Activated CD8-positive, alpha-beta T cell treated with anti-CD3 and anti-CD28 coated beads, Interleukin-2, amount 10 ng/mL, durations not matched to agents 7 days and 5 days (primary cell): ENCODE measurements around the gene NDUFAF3. TPM values are rescaled to one million over a fixed set of nuclear protein-coding genes. Genes with fewer than 3 reads are reported as not detected.

ENCODE experiments used
- ATAC-seq: fragments of 150-1000 bp; cut with Tn5 transposase; one replicate; pipeline ENCODE4 v1.10.0; 2021; ENCODE audit warnings: moderate library complexity
- CTCF ChIA-PET: fragments of 350-600 bp; sonication (Branson Sonifier 250); formaldehyde crosslinking; loops from one replicate; lab custom pipeline; 2021; ENCODE audit warnings: antibody characterized with exemption; lab: Charles Lee
- POLR2A ChIA-PET: fragments of 350-600 bp; sonication (Branson Sonifier 250); formaldehyde crosslinking; loops from one replicate; lab custom pipeline; 2021; ENCODE audit warnings: antibody characterized with exemption; lab: Charles Lee
- DNase-seq: peaks from one replicate; pipeline ENCODE4 v3.0.0-alpha.2; 2020
- H3K27ac Mint-ChIP-seq: one replicate; pipeline ENCODE4 v1.8.0; 2021; ENCODE audit warnings: mild to moderate bottlenecking, mixed read lengths
- H3K27me3 Mint-ChIP-seq: one replicate; pipeline ENCODE4 v1.8.0; 2021; ENCODE audit warnings: low read depth, mixed read lengths
- H3K36me3 Mint-ChIP-seq: one replicate; pipeline ENCODE4 v1.8.0; 2021; ENCODE audit warnings: low read depth, mixed read lengths
- H3K4me1 Mint-ChIP-seq: one replicate; pipeline ENCODE4 v1.8.0; 2021; ENCODE audit warnings: low read depth, mixed read lengths
- H3K4me3 Mint-ChIP-seq: one replicate; pipeline ENCODE4 v1.8.0; 2021; ENCODE audit warnings: mild to moderate bottlenecking, mixed read lengths
- H3K9me3 Mint-ChIP-seq: one replicate; pipeline ENCODE4 v1.8.0; 2022; ENCODE audit warnings: mixed read lengths; ENCODE audit not compliant: insufficient read depth
- total RNA-seq, 2 experiments: library from RNA; stranded (reverse); gene quantifications; one replicate each; pipeline ENCODE4 v1.2.3, GENCODE V29; 2021

Gene NDUFAF3
- total RNA-seq, 2 experiments from 2014 or later = 92.1 to 93.7 TPM

GRCh38 chr3:49020330-49021212 is 1.4 kb upstream of the NDUFAF3 start:
- Mint-ChIP-seq H3K4me3 (peak overlapping the region; percentile 97), H3K36me3 (peaks cover 54% of the 10 kb centered on the region), H3K4me1 (peaks cover 58% of the 10 kb centered on the region), H3K9me3 (no peaks in the 10 kb centered on the region), H3K27me3 (no peaks in the 10 kb centered on the region), H3K27ac (peak overlapping the region; percentile 98)
- DNase-seq (peak; percentile 52), ATAC-seq (peak; percentile 5)
- POLR2A ChIA-PET = interaction anchor here (0.5 to 8.2 kb wide), 20 partner anchors 8 to 554 kb away, joined by 3 to 160 read pairs (median 5); partner anchors contain the start of genes ARIH2, IMPDH2, IP6K2 and P4HTM
- CTCF ChIA-PET = interaction anchor here (1.2 to 19.2 kb wide), 7 partner anchors 8 to 123 kb away, joined by 5 to 319 read pairs (median 22); partner anchors contain the start of genes P4HTM, QRICH1, SLC25A20 and WDR6

- Mint-ChIP-seq H3K4me3 (peak overlapping the region; percentile 97), H3K4me1 (peaks cover 60% of the 10 kb centered on the region), H3K36me3 (peaks cover 56% of the 10 kb centered on the region), H3K9me3 (no peaks in the 10 kb centered on the region), H3K27me3 (no peaks in the 10 kb centered on the region), H3K27ac (peak overlapping the region; percentile 98)
- POLR2A ChIA-PET = interaction anchor here (0.5 to 8.2 kb wide), 29 partner anchors 8 to 555 kb away, joined by 3 to 160 read pairs (median 4); partner anchors contain the start of genes ARIH2, DAG1, IMPDH2 and IP6K2
- ATAC-seq = peak; percentile 65
- peak; percentile 99 for DNase-seq
- CTCF ChIA-PET = interaction anchor here (1.0 to 19.2 kb wide), 10 partner anchors 9 to 136 kb away, joined by 3 to 319 read pairs (median 10); partner anchors contain the start of genes P4HTM, QRICH1, SLC25A20 and WDR6
These were observed 608 bp upstream of the NDUFAF3 start for GRCh38 chr3:49021213-49021812.

GRCh38 chr3:49022688-49023171 is 809 bp downstream of the NDUFAF3 start:
- POLR2A ChIA-PET = interaction anchor here (0.5 to 8.2 kb wide), 14 partner anchors 10 to 394 kb away, joined by 3 to 160 read pairs (median 5); partner anchors contain the start of genes IP6K2, P4HTM, QRICH1 and SLC25A20
- Mint-ChIP-seq H3K4me1 (peaks cover 60% of the 10 kb centered on the region), H3K36me3 (peaks cover 61% of the 10 kb centered on the region), H3K9me3 (no peaks in the 10 kb centered on the region), H3K27ac (peak overlapping the region; percentile 99), H3K4me3 (peak overlapping the region; percentile 97), H3K27me3 (no peaks in the 10 kb centered on the region)
- peak; percentile 27 for DNase-seq
- CTCF ChIA-PET = interaction anchor here (0.9 to 19.2 kb wide), 9 partner anchors 9 to 587 kb away, joined by 3 to 319 read pairs (median 11); partner anchors contain the start of genes NICN1, P4HTM, QRICH1 and SLC25A20
- no peak for ATAC-seq

- H3K9me3 Mint-ChIP-seq = no peaks in the 10 kb centered on the region
These were observed 1.9 kb downstream of the NDUFAF3 start for GRCh38 chr3:49023775-49024174.

GRCh38 chr3:49024449-49024848 is 2.5 kb downstream of the NDUFAF3 start:
- peaks cover 71% of the 10 kb centered on the region for H3K36me3 Mint-ChIP-seq
- H3K4me3 Mint-ChIP-seq = no peak overlapping the region
- H3K9me3 Mint-ChIP-seq = no peaks in the 10 kb centered on the region
- DNase-seq = no peak
- CTCF ChIA-PET = interaction anchor here (1.2 to 19.2 kb wide), 2 partner anchors 34 to 69 kb away, joined by 5 to 319 read pairs; partner anchors contain the start of genes P4HTM and QRICH1
- H3K27ac Mint-ChIP-seq = peak overlapping the region; percentile 43
- H3K4me1 Mint-ChIP-seq = peaks cover 70% of the 10 kb centered on the region
- H3K27me3 Mint-ChIP-seq = no peaks in the 10 kb centered on the region
- POLR2A ChIA-PET = interaction anchor here (0.7 to 7.8 kb wide), 3 partner anchors 9 to 69 kb away, joined by 3 to 62 read pairs (median 4); partner anchors contain the start of genes QRICH1 and WDR6
- no peak for ATAC-seq

More at GRCh38 chr3:49023775-49024174, 1.9 kb downstream of the NDUFAF3 start:
- CTCF ChIA-PET = interaction anchor here (1.2 to 19.2 kb wide), 2 partner anchors 33 to 70 kb away, joined by 5 to 319 read pairs; partner anchors contain the start of genes P4HTM and QRICH1
- Mint-ChIP-seq H3K36me3 (peaks cover 68% of the 10 kb centered on the region), H3K27me3 (no peaks in the 10 kb centered on the region), H3K4me3 (peak overlapping the region; percentile 49), H3K27ac (peak overlapping the region; percentile 72), H3K4me1 (peaks cover 67% of the 10 kb centered on the region)
- POLR2A ChIA-PET = interaction anchor here (0.7 to 8.2 kb wide), 5 partner anchors 8 to 69 kb away, joined by 3 to 160 read pairs (median 4); partner anchors contain the start of genes QRICH1 and WDR6
- DNase-seq (no peak), ATAC-seq (no peak)

GRCh38 chr3:49025005-49025792 is 3.3 kb downstream of the NDUFAF3 start:
- peaks cover 76% of the 10 kb centered on the region for H3K36me3 Mint-ChIP-seq
- peaks cover 68% of the 10 kb centered on the region for H3K4me1 Mint-ChIP-seq
- POLR2A ChIA-PET = interaction anchor here (1.4 to 1.5 kb wide), 2 partner anchors 8 to 18 kb away, joined by 3 to 4 read pairs; partner anchors contain the start of gene WDR6

GRCh38 chr3:49025793-49026520 is 4.0 kb downstream of the NDUFAF3 start:
- CTCF ChIA-PET = interaction anchor here (1.0 kb wide), 1 partner anchor 39 kb away, joined by 3 read pairs; no protein-coding TSS in a partner anchor
- no peak for ATAC-seq

More at GRCh38 chr3:49025005-49025792, 3.3 kb downstream of the NDUFAF3 start:
- Mint-ChIP-seq H3K4me3 (no peak overlapping the region), H3K9me3 (no peaks in the 10 kb centered on the region), H3K27me3 (no peaks in the 10 kb centered on the region), H3K27ac (no peak overlapping the region)
- DNase-seq = no peak
- no peak for ATAC-seq
- CTCF ChIA-PET = interaction anchor here (1.2 kb wide), 1 partner anchor 69 kb away, joined by 5 read pairs; the partner anchor contains the start of gene QRICH1

GRCh38 chr3:49026536-49026935 is 4.6 kb downstream of the NDUFAF3 start:
- DNase-seq (no peak), ATAC-seq (no peak)
- ChIA-PET POLR2A (interaction anchor here (0.7 to 1.4 kb wide), 3 partner anchors 9 to 139 kb away, joined by 3 to 5 read pairs (median 3); partner anchors contain the start of gene QRICH1), CTCF (interaction anchor here (1.0 kb wide), 1 partner anchor 39 kb away, joined by 3 read pairs; no protein-coding TSS in a partner anchor)
- H3K27me3 Mint-ChIP-seq = no peaks in the 10 kb centered on the region
- no peak overlapping the region for H3K4me3 Mint-ChIP-seq
- peaks cover 81% of the 10 kb centered on the region for H3K36me3 Mint-ChIP-seq
- H3K4me1 Mint-ChIP-seq = peaks cover 67% of the 10 kb centered on the region
- H3K27ac Mint-ChIP-seq = no peak overlapping the region
- no peaks in the 10 kb centered on the region for H3K9me3 Mint-ChIP-seq

More at GRCh38 chr3:49025793-49026520, 4.0 kb downstream of the NDUFAF3 start:
- POLR2A ChIA-PET = interaction anchor here (0.7 to 1.5 kb wide), 4 partner anchors 8 to 139 kb away, joined by 3 to 5 read pairs (median 4); partner anchors contain the start of genes QRICH1 and WDR6
- Mint-ChIP-seq H3K4me1 (peaks cover 67% of the 10 kb centered on the region), H3K4me3 (no peak overlapping the region), H3K9me3 (no peaks in the 10 kb centered on the region), H3K27ac (peak overlapping the region; percentile 50), H3K36me3 (peaks cover 78% of the 10 kb centered on the region), H3K27me3 (no peaks in the 10 kb centered on the region)
- DNase-seq = no peak

- CTCF ChIA-PET = interaction anchor here (1.1 to 2.2 kb wide), 2 partner anchors 8 to 40 kb away, joined by 5 to 23 read pairs; no protein-coding TSS in a partner anchor
- H3K36me3 Mint-ChIP-seq = peaks cover 86% of the 10 kb centered on the region
These were observed 5.7 kb downstream of the NDUFAF3 start for GRCh38 chr3:49027634-49028033.

More at GRCh38 chr3:49027634-49028033, 5.7 kb downstream of the NDUFAF3 start:
- Mint-ChIP-seq H3K4me3 (peak overlapping the region; percentile 92), H3K27me3 (no peaks in the 10 kb centered on the region), H3K9me3 (no peaks in the 10 kb centered on the region), H3K27ac (peak overlapping the region; percentile 96), H3K4me1 (peaks cover 65% of the 10 kb centered on the region)
- POLR2A ChIA-PET = interaction anchor here (2.2 kb wide), 1 partner anchor 38 kb away, joined by 8 read pairs; the partner anchor contains the start of gene P4HTM
- ATAC-seq (no peak), DNase-seq (no peak)
